Hepatocyte (in vitro differentiated cells): ENCODE measurements around the gene CALML3. TPM values are rescaled to one million over a fixed set of nuclear protein-coding genes. Genes with fewer than 3 reads are reported as not detected.
A peak's percentile ranks its signal among the peaks of the same experiment; 100 is the strongest.

Experiments used
- DNase-seq: peaks from one replicate; pipeline ENCODE4 v3.0.0-alpha.2; 2016; ENCODE audit warnings: low spot score
- H2AFZ ChIP-seq: fragments of 200-600 bp; sonication (generic); 2 replicates; pipeline ENCODE4 v1.6.0; 2016; ENCODE audit warnings: antibody characterized with exemption, mild to moderate bottlenecking
- H3K27ac ChIP-seq: fragments of 200-600 bp; sonication (generic); 2 replicates; pipeline ENCODE4 v1.5.1; 2016; ENCODE audit warnings: mild to moderate bottlenecking
- H3K27me3 ChIP-seq: fragments of 200-600 bp; sonication (generic); 2 replicates; pipeline ENCODE4 v1.6.1; 2016
- H3K36me3 ChIP-seq: fragments of 200-600 bp; sonication (generic); replicated peaks from 2 replicates; pipeline ENCODE4 v1.5.1; 2016; ENCODE audit warnings: low read depth; ENCODE audit not compliant: insufficient read depth
- H3K4me1 ChIP-seq: fragments of 200-600 bp; sonication (generic); 2 replicates; pipeline ENCODE4 v1.5.1; 2016; ENCODE audit warnings: mild to moderate bottlenecking, moderate library complexity; ENCODE audit not compliant: insufficient read depth
- H3K4me2 ChIP-seq: fragments of 200-600 bp; sonication (generic); 2 replicates; pipeline ENCODE4 v1.6.0; 2016
- H3K4me3 ChIP-seq: fragments of 200-600 bp; sonication (generic); 2 replicates; pipeline ENCODE4 v1.5.1; 2016; ENCODE audit warnings: mild to moderate bottlenecking
- H3K79me2 ChIP-seq: fragments of 200-600 bp; sonication (generic); 2 replicates; pipeline ENCODE4 v1.6.0; 2017; ENCODE audit warnings: mild to moderate bottlenecking
- H3K9me2 ChIP-seq: fragments of 200-600 bp; sonication (generic); replicated peaks from 2 replicates; pipeline ENCODE4 v1.6.0; 2017; ENCODE audit warnings: mild to moderate bottlenecking; ENCODE audit not compliant: insufficient read depth
- H3K9me3 ChIP-seq: fragments of 200-600 bp; sonication (generic); 2 replicates; pipeline ENCODE4 v1.5.1; 2016; ENCODE audit warnings: low read depth, mild to moderate bottlenecking
- H4K20me1 ChIP-seq: fragments of 200-600 bp; sonication (generic); 2 replicates; pipeline ENCODE4 v1.6.0; 2016; ENCODE audit warnings: mild to moderate bottlenecking; ENCODE audit not compliant: insufficient read depth, poor library complexity, severe bottlenecking
- EZH2 ChIP-seq: fragments of 200-600 bp; sonication (generic); IDR thresholded peaks from 2 replicates; pipeline ENCODE4 v1.6.1; 2016; ENCODE audit warnings: antibody characterized with exemption, mild to moderate bottlenecking, borderline replicate concordance
- EZH2phosphoT487 ChIP-seq: fragments of 200-600 bp; sonication (generic); IDR thresholded peaks from one replicate; pipeline ENCODE4 v1.6.1; 2018; ENCODE audit warnings: antibody characterized with exemption, mild to moderate bottlenecking, low read depth, moderate library complexity; ENCODE audit not compliant: unreplicated experiment, severe bottlenecking
- WGBS: methylation state at CpG from one replicate; pipeline ENCODE4 v1.1.6; 2016; ENCODE audit warnings: low lambda C conversion rate; ENCODE audit errors: missing lambda C conversion rate; 5-methylcytosine and 5-hydroxymethylcytosine counted together
- polyA plus RNA-seq: library from polyadenylated mRNA; unstranded; fragments of >200 nt; fragmentation: Nextera tagmentation; extraction: Ambion mirVana; gene quantifications from 2 replicates; pipeline ENCODE4 v1.2.1, GENCODE V29; 2016
- total RNA-seq: library from RNA; depleted of rRNA; stranded (reverse); fragments of >200 nt; gene quantifications from 2 replicates; pipeline ENCODE4 v1.2.3, GENCODE V29; 2014
- TF ChIP-seq, protein P1 (sequence below): fragments of 200-600 bp; sonication (generic); IDR thresholded peaks from 2 replicates; pipeline ENCODE4 v1.5.1; 2016; ENCODE audit warnings: antibody characterized with exemption, mild to moderate bottlenecking; ENCODE audit not compliant: poor library complexity

CALML3 gene
- total and polyA plus RNA-seq, 2 experiments from 2014 or later, result not detected

DNA sequence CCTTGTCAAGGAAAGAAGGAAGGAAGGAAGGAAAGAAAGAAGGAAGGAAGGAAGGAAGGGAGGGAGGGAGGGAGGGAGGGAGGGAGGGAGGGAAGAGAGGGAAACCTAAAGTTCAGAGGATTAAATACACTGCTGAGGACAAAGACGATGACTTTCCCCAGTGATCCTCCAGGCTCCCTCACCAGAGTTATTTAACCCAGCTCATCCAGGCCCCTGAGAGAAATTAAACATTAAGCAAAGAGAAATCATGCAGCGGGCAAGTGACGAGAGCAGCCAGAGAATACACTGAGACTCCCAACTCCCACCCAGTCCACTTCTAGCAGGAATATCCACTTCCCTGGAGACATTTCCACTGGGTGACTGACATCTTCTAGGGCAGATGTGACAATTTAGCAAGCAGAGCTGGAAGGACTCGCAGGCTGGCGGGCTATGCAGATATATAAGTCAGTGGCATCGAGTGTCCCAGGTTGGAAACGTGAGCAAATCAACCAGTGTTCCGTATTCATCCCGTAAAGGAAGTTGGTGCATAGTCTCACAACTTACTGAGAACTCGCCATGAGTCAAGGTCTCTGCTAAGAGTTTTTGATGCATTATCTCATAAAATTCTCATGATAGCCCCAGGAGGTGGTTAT, 48.7 kb downstream of the CALML3 start:
- Histone ChIP-seq H3K27ac (peak overlapping the region; percentile 86), H3K36me3 (no peaks in the 10 kb centered on the region), H3K4me3 (no peak overlapping the region), H3K4me2 (no peak overlapping the region), H3K9me2 (no peaks in the 10 kb centered on the region), H4K20me1 (no peaks in the 10 kb centered on the region), H3K9me3 (no peaks in the 10 kb centered on the region), H2AFZ (no peak overlapping the region), H3K27me3 (no peaks in the 10 kb centered on the region), H3K79me2 (no peaks in the 10 kb centered on the region), H3K4me1 (peaks cover 29% of the 10 kb centered on the region)
- 87% methylated on average over 9 of the region's 10 CpGs for WGBS
- no peak for DNase-seq
- TF ChIP-seq, protein P1, sequence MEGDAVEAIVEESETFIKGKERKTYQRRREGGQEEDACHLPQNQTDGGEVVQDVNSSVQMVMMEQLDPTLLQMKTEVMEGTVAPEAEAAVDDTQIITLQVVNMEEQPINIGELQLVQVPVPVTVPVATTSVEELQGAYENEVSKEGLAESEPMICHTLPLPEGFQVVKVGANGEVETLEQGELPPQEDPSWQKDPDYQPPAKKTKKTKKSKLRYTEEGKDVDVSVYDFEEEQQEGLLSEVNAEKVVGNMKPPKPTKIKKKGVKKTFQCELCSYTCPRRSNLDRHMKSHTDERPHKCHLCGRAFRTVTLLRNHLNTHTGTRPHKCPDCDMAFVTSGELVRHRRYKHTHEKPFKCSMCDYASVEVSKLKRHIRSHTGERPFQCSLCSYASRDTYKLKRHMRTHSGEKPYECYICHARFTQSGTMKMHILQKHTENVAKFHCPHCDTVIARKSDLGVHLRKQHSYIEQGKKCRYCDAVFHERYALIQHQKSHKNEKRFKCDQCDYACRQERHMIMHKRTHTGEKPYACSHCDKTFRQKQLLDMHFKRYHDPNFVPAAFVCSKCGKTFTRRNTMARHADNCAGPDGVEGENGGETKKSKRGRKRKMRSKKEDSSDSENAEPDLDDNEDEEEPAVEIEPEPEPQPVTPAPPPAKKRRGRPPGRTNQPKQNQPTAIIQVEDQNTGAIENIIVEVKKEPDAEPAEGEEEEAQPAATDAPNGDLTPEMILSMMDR, result no peak
- no peak for TF ChIP-seq EZH2phosphoT487
- TF ChIP-seq EZH2, result no peak

DNA sequence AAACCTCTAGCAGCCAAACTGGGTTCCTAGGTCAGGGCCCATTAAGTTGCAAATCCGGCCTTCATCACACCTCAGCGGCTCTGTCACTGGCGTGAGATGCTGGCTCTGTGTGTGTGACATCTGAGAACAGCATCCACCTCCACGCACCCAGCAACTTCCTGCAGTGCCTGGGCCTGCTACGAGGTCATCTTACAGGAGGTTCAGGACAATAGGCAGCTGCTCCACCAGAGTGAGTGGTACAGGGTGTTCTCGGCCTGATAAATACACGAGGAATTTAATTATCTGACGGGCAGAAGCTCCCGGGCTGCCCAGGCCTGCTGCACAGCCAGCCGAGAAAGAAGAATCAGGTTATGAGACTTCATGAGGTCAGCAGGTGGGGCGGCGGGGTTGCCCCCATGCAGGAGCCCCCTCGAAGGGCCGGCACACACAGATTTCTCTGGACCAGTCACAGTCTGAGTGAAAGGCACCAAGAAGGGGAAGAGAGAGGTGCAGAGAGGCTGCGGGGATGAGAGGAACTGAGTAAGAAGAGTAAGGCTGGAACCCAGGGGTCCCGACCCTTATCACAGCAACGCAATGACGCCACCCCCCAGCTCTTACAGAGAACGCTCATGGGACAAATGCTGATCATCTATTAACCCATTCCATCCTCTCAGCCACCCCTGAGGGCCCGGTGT, 49.3 kb downstream of the CALML3 start:
- Histone ChIP-seq H4K20me1 (no peaks in the 10 kb centered on the region), H3K4me1 (peaks cover 29% of the 10 kb centered on the region), H3K9me2 (no peaks in the 10 kb centered on the region), H3K27me3 (no peaks in the 10 kb centered on the region), H3K27ac (peak overlapping the region; percentile 86), H3K4me2 (no peak overlapping the region), H3K36me3 (no peaks in the 10 kb centered on the region), H3K4me3 (no peak overlapping the region), H3K9me3 (no peaks in the 10 kb centered on the region), H2AFZ (no peak overlapping the region), H3K79me2 (no peaks in the 10 kb centered on the region)
- 76% methylated on average over 20 of the region's 20 CpGs for WGBS
- DNase-seq, result no peak
- TF ChIP-seq, protein P1, result no peak
- TF ChIP-seq EZH2 (no peak), EZH2phosphoT487 (no peak)

DNA sequence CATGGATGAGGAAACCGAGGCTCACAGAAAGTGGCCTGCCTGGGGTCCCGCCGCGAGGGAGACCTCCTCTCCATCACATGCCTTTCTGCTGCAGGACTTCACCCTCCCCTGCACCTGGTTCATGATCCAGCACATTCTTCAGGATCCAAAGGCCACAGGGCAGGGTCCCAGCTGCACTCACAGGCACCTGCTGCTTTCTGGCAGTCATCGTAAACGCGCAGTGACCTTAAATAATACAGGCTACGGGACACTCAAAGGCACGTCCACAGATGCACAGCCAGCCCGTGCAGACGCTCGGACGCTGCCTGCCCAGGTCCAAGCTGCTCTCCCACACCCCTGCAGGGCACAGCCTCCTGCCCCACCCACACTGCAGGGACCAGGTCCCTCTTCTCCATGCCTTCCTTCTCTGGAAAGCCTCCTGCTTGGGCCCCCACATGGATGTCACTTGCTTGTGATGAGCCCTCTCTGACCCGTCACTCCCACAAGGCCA, 49.9 kb downstream of the CALML3 start:
- no peaks in the 10 kb centered on the region for H3K79me2 ChIP-seq
- no peaks in the 10 kb centered on the region for H3K9me3 ChIP-seq
- H2AFZ ChIP-seq, result no peak overlapping the region
- peak; percentile 63 for DNase-seq
- peak overlapping the region; percentile 18 for H3K4me2 ChIP-seq
- H3K27ac ChIP-seq, result peak overlapping the region; percentile 86
- no peak for TF ChIP-seq EZH2phosphoT487
- TF ChIP-seq, protein P1, result no peak
- TF ChIP-seq EZH2, result no peak
- no peaks in the 10 kb centered on the region for H3K36me3 ChIP-seq
- peaks cover 29% of the 10 kb centered on the region for H3K4me1 ChIP-seq
- 58% methylated on average over 14 of the region's 14 CpGs for WGBS
- no peak overlapping the region for H3K4me3 ChIP-seq
- no peaks in the 10 kb centered on the region for H3K9me2 ChIP-seq
- H4K20me1 ChIP-seq, result no peaks in the 10 kb centered on the region
- H3K27me3 ChIP-seq, result no peaks in the 10 kb centered on the region
